Naive thymus-derived CD4-positive, alpha-beta T cell (primary cell): Measurements from ENCODE around the gene DPH5. TPM values are rescaled to one million over a fixed set of nuclear protein-coding genes. Genes with fewer than 3 reads are reported as not detected.

Source experiments
- ATAC-seq: fragments of 150-1000 bp; cut with Tn5 transposase; 2 replicates; pipeline ENCODE4 v1.10.0; 2021; ENCODE audit warnings: mild to moderate bottlenecking, moderate library complexity
- CTCF ChIA-PET: fragments of 350-600 bp; sonication (Branson Sonifier 250); formaldehyde crosslinking; loops from one replicate; lab custom pipeline; 2021; ENCODE audit warnings: antibody characterized with exemption; lab: Charles Lee
- POLR2A ChIA-PET: fragments of 350-600 bp; sonication (Branson Sonifier 250); formaldehyde crosslinking; loops from one replicate; lab custom pipeline; 2021; ENCODE audit warnings: antibody characterized with exemption, inconsistent platforms; lab: Charles Lee
- DNase-seq, 9 donors: peaks; one replicate each; pipeline versions ENCODE4 v3.0.0 to v3.0.0-alpha.2; 2020 to 2022; ENCODE audit warnings: mixed read lengths in 1 of 9
- H3K27ac ChIP-seq: one replicate; pipeline ENCODE4 v1.7.0; 2013; ENCODE audit warnings: mild to moderate bottlenecking, low read depth, low read length, moderate library complexity
- H3K27me3 ChIP-seq, 2 donors: one replicate each; pipeline ENCODE4 v1.7.0; 2013; ENCODE audit warnings: low read length in 2 of 2, mild to moderate bottlenecking in 2 of 2, moderate library complexity in 2 of 2; ENCODE audit not compliant: control insufficient read depth in 2 of 2, insufficient read depth in 2 of 2
- H3K36me3 ChIP-seq, 3 experiments: 1 replicate in 2 of 3; 2 replicates in 1 of 3; pipeline ENCODE4 v1.7.0; 2013; ENCODE audit warnings: low read length in 3 of 3, mild to moderate bottlenecking in 3 of 3, moderate library complexity in 1 of 3; ENCODE audit not compliant: insufficient read depth in 3 of 3, control insufficient read depth in 2 of 3
- H3K4me1 ChIP-seq, 2 donors: one replicate each; pipeline ENCODE4 v1.7.0; 2013; ENCODE audit warnings: low read length in 2 of 2, mild to moderate bottlenecking in 2 of 2, moderate library complexity in 1 of 2; ENCODE audit not compliant: control insufficient read depth in 2 of 2, insufficient read depth in 2 of 2
- H3K4me3 ChIP-seq: 2 replicates; pipeline ENCODE4 v1.7.0; 2013; ENCODE audit warnings: mild to moderate bottlenecking, low read length
- H3K9me3 ChIP-seq, 3 experiments: 1 replicate in 2 of 3; 2 replicates in 1 of 3; pipeline ENCODE4 v1.7.0; 2013; ENCODE audit warnings: low read length in 3 of 3; ENCODE audit not compliant: control insufficient read depth in 2 of 3
- H3K27ac Mint-ChIP-seq, 9 donors: one replicate each; pipeline ENCODE4 v1.8.0; 2020 to 2022; ENCODE audit warnings: mixed read lengths in 9 of 9, mild to moderate bottlenecking in 8 of 9, moderate library complexity in 5 of 9, inconsistent platforms in 2 of 9
- H3K27me3 Mint-ChIP-seq, 5 donors: one replicate each; pipeline ENCODE4 v1.8.0; 2021 to 2022; ENCODE audit warnings: mixed read lengths in 5 of 5, mild to moderate bottlenecking in 1 of 5
- H3K36me3 Mint-ChIP-seq, 5 donors: one replicate each; pipeline ENCODE4 v1.8.0; 2020 to 2022; ENCODE audit warnings: mixed read lengths in 5 of 5, mild to moderate bottlenecking in 3 of 5, inconsistent platforms in 1 of 5
- H3K4me1 Mint-ChIP-seq, 7 donors: one replicate each; pipeline ENCODE4 v1.8.0; 2020 to 2022; ENCODE audit warnings: mixed read lengths in 7 of 7, mild to moderate bottlenecking in 3 of 7, inconsistent platforms in 1 of 7
- H3K4me3 Mint-ChIP-seq, 10 donors: one replicate each; pipeline ENCODE4 v1.8.0; 2020 to 2022; ENCODE audit warnings: mild to moderate bottlenecking in 10 of 10, mixed read lengths in 10 of 10, moderate library complexity in 6 of 10, inconsistent platforms in 2 of 10
- H3K9me3 Mint-ChIP-seq, 11 donors: one replicate each; pipeline ENCODE4 v1.8.0; 2020 to 2022; ENCODE audit warnings: mixed read lengths in 11 of 11, mild to moderate bottlenecking in 4 of 11, inconsistent platforms in 1 of 11, moderate library complexity in 1 of 11
- intact Hi-C, 2 donors: fragments of 100-400 bp; cut with micrococcal nuclease; formaldehyde crosslinking; loops; one replicate each; pipeline ENCODE4 v1.15.1; 2023
- polyA plus RNA-seq, 2 donors: library from polyadenylated mRNA; unstranded; fragments of 300-500 nt; fragmentation: Illumina TruSeq; gene quantifications; one replicate each; pipeline ENCODE4 v1.2.3, GENCODE V29; 2021
- total RNA-seq, 6 experiments: library from RNA in 5 of 6; stranded (reverse) in 5 of 6; gene quantifications; 1 replicate in 5 of 6; 2 replicates in 1 of 6; pipeline ENCODE4 v1.2.3 and lab custom pipeline; 2021 to 2026

Gene DPH5
- total and polyA plus RNA-seq, 7 experiments from 2014 or later, result 26.3 to 72.2 (median 53.7) TPM

GRCh38 chr1:101030881-101031280 is 5.3 kb upstream of the DPH5 start:
- Histone ChIP-seq H3K36me3 (peaks cover 0 to 1% (median 0%) of the 10 kb centered on the region in 3 experiments), H3K27ac (no peak overlapping the region), H3K4me1 (peaks cover 14 to 32% of the 10 kb centered on the region in 2 donors), H3K4me3 (no peak overlapping the region), H3K27me3 (no peaks in the 10 kb centered on the region), H3K9me3 (no peaks in the 10 kb centered on the region)
- ATAC-seq (no peak), DNase-seq (no peak)
- peaks cover 32 to 89% (median 68%) of the 10 kb centered on the region in 7 donors for H3K4me1 Mint-ChIP-seq
- ChIA-PET CTCF (interaction anchor here (1.3 kb wide), 1 partner anchor 11 kb away, joined by 4 read pairs; no protein-coding TSS in a partner anchor), POLR2A (interaction anchor here (1.0 to 2.0 kb wide), 3 partner anchors 8 to 81 kb away, joined by 4 to 7 read pairs (median 6); no protein-coding TSS in a partner anchor)
- peaks cover 0 to 48% (median 22%) of the 10 kb centered on the region in 5 donors for H3K36me3 Mint-ChIP-seq
- H3K9me3 Mint-ChIP-seq, result peaks cover 0 to 7% (median 0%) of the 10 kb centered on the region in 11 donors
- peak overlapping the region in 2 of 9 donors; percentile 56 to 62 for H3K27ac Mint-ChIP-seq
- no peaks in the 10 kb centered on the region for H3K27me3 Mint-ChIP-seq
- intact Hi-C loops, result no loop called here
- H3K4me3 Mint-ChIP-seq, result peak overlapping the region in 2 of 10 donors; percentile 1 to 40

GRCh38 chr1:101029184-101029583 is 3.6 kb upstream of the DPH5 start:
- Histone ChIP-seq H3K27me3 (no peaks in the 10 kb centered on the region), H3K9me3 (no peaks in the 10 kb centered on the region), H3K4me3 (no peak overlapping the region), H3K36me3 (peaks cover 0 to 4% (median 0%) of the 10 kb centered on the region in 3 experiments), H3K4me1 (peaks cover 14 to 42% of the 10 kb centered on the region in 2 donors), H3K27ac (no peak overlapping the region)
- POLR2A ChIA-PET, result interaction anchor here (1.2 to 1.4 kb wide), 3 partner anchors 12 to 41 kb away, joined by 3 to 4 read pairs (median 3); no protein-coding TSS in a partner anchor
- Mint-ChIP-seq H3K27me3 (no peaks in the 10 kb centered on the region), H3K4me1 (peaks cover 32 to 89% (median 66%) of the 10 kb centered on the region in 7 donors), H3K4me3 (peak overlapping the region in 8 of 10 donors; percentile 3 to 91 (median 50)), H3K27ac (peak overlapping the region in 3 of 9 donors; percentile 4 to 60 (median 19)), H3K9me3 (peaks cover 0 to 7% (median 0%) of the 10 kb centered on the region in 11 donors), H3K36me3 (peaks cover 0 to 43% (median 22%) of the 10 kb centered on the region in 5 donors)
- DNase-seq, result no peak
- no peak for ATAC-seq
- intact Hi-C loops, result loop anchor here (2.0 to 10.0 kb wide), 7 partner anchors 14 to 328 kb away; no protein-coding TSS in a partner anchor
- CTCF ChIA-PET, result no interaction called here

GRCh38 chr1:101028466-101028865 is 2.9 kb upstream of the DPH5 start:
- CTCF ChIA-PET, result interaction anchor here (1.0 kb wide), 1 partner anchor 16 kb away, joined by 3 read pairs; no protein-coding TSS in a partner anchor
- POLR2A ChIA-PET, result interaction anchor here (0.6 to 1.4 kb wide), 4 partner anchors 12 to 84 kb away, joined by 3 to 4 read pairs (median 3); no protein-coding TSS in a partner anchor

GRCh38 chr1:101027194-101027772 is 1.7 kb upstream of the DPH5 start:
- peaks cover 0 to 4% (median 0%) of the 10 kb centered on the region in 3 experiments for H3K36me3 ChIP-seq
- no peaks in the 10 kb centered on the region for H3K27me3 ChIP-seq
- ATAC-seq, result no peak
- peak overlapping the region; percentile 85 for H3K4me3 ChIP-seq
- H3K4me1 ChIP-seq, result peaks cover 14 to 44% of the 10 kb centered on the region in 2 donors
- peak overlapping the region in 7 of 9 donors; percentile 3 to 99 (median 28) for H3K27ac Mint-ChIP-seq
- H3K27ac ChIP-seq, result no peak overlapping the region
- peaks cover 37 to 95% (median 72%) of the 10 kb centered on the region in 7 donors for H3K4me1 Mint-ChIP-seq
- H3K27me3 Mint-ChIP-seq, result no peaks in the 10 kb centered on the region
- peak overlapping the region; percentile 55 to 97 (median 90) for H3K4me3 Mint-ChIP-seq
- intact Hi-C loops, result loop anchor here (2.0 to 10.0 kb wide), 7 partner anchors 35 to 330 kb away; no protein-coding TSS in a partner anchor
- CTCF ChIA-PET, result no interaction called here
- H3K9me3 Mint-ChIP-seq, result peaks cover 0 to 3% (median 0%) of the 10 kb centered on the region in 11 donors
- POLR2A ChIA-PET, result interaction anchor here (0.6 to 1.2 kb wide), 5 partner anchors 16 to 211 kb away, joined by 3 to 4 read pairs (median 4); no protein-coding TSS in a partner anchor
- DNase-seq, result no peak
- no peaks in the 10 kb centered on the region for H3K9me3 ChIP-seq
- peaks cover 3 to 41% (median 22%) of the 10 kb centered on the region in 5 donors for H3K36me3 Mint-ChIP-seq

More at GRCh38 chr1:101028466-101028865, 2.9 kb upstream of the DPH5 start:
- Histone ChIP-seq H3K4me3 (no peak overlapping the region), H3K27ac (no peak overlapping the region), H3K9me3 (no peaks in the 10 kb centered on the region), H3K27me3 (no peaks in the 10 kb centered on the region), H3K36me3 (peaks cover 0 to 4% (median 0%) of the 10 kb centered on the region in 3 experiments), H3K4me1 (peaks cover 14 to 44% of the 10 kb centered on the region in 2 donors)
- H3K9me3 Mint-ChIP-seq, result peaks cover 0 to 7% (median 0%) of the 10 kb centered on the region in 11 donors
- H3K4me3 Mint-ChIP-seq, result peak overlapping the region in 6 of 10 donors; percentile 21 to 91 (median 50)
- intact Hi-C loops, result loop anchor here (2.0 to 10.0 kb wide), 7 partner anchors 14 to 329 kb away; no protein-coding TSS in a partner anchor
- DNase-seq (no peak), ATAC-seq (no peak)
- H3K27me3 Mint-ChIP-seq, result no peaks in the 10 kb centered on the region
- peaks cover 0 to 43% (median 22%) of the 10 kb centered on the region in 5 donors for H3K36me3 Mint-ChIP-seq
- H3K27ac Mint-ChIP-seq, result peak overlapping the region in 2 of 9 donors; percentile 4 to 19
- peaks cover 35 to 89% (median 67%) of the 10 kb centered on the region in 7 donors for H3K4me1 Mint-ChIP-seq

GRCh38 chr1:101026430-101026788 is 825 bp upstream of the DPH5 start:
- peaks cover 7 to 43% (median 22%) of the 10 kb centered on the region in 5 donors for H3K36me3 Mint-ChIP-seq
- intact Hi-C loops, result loop anchor here (1.0 to 10.0 kb wide), 11 partner anchors 9 to 331 kb away; no protein-coding TSS in a partner anchor
- POLR2A ChIA-PET, result interaction anchor here (0.6 to 3.9 kb wide), 16 partner anchors 10 to 262 kb away, joined by 3 to 15 read pairs (median 4); no protein-coding TSS in a partner anchor
- peak overlapping the region; percentile 89 to 97 (median 94) for H3K4me3 Mint-ChIP-seq
- H3K27me3 Mint-ChIP-seq, result no peaks in the 10 kb centered on the region
- peak overlapping the region; percentile 92 to 100 (median 98) for H3K27ac Mint-ChIP-seq
- Histone ChIP-seq H3K9me3 (no peaks in the 10 kb centered on the region), H3K36me3 (peaks cover 0 to 4% (median 0%) of the 10 kb centered on the region in 3 experiments), H3K27ac (peak overlapping the region; percentile 88), H3K4me3 (peak overlapping the region; percentile 85), H3K27me3 (no peaks in the 10 kb centered on the region), H3K4me1 (peaks cover 14 to 44% of the 10 kb centered on the region in 2 donors)
- no peak for ATAC-seq
- peak in 1 of 9 donors; percentile 9 for DNase-seq
- H3K9me3 Mint-ChIP-seq, result peaks cover 0 to 3% (median 0%) of the 10 kb centered on the region in 11 donors
- peaks cover 42 to 95% (median 78%) of the 10 kb centered on the region in 7 donors for H3K4me1 Mint-ChIP-seq
- CTCF ChIA-PET, result interaction anchor here (0.6 kb wide), 1 partner anchor 583 kb away, joined by 3 read pairs; no protein-coding TSS in a partner anchor

GRCh38 chr1:101025283-101025656 is 314 bp downstream of the DPH5 start:
- H3K36me3 Mint-ChIP-seq, result peaks cover 15 to 44% (median 27%) of the 10 kb centered on the region in 5 donors
- POLR2A ChIA-PET, result interaction anchor here (0.6 to 3.9 kb wide), 14 partner anchors 11 to 263 kb away, joined by 3 to 15 read pairs (median 4); no protein-coding TSS in a partner anchor
- ATAC-seq, result peak; percentile 40

More at GRCh38 chr1:101025283-101025656, 314 bp downstream of the DPH5 start:
- peak overlapping the region; percentile 85 for H3K4me3 ChIP-seq
- CTCF ChIA-PET, result interaction anchor here (0.8 to 1.6 kb wide), 2 partner anchors 98 to 263 kb away, joined by 3 to 4 read pairs; no protein-coding TSS in a partner anchor
- peaks cover 46 to 97% (median 83%) of the 10 kb centered on the region in 7 donors for H3K4me1 Mint-ChIP-seq
- no peaks in the 10 kb centered on the region for H3K27me3 ChIP-seq
- H3K4me3 Mint-ChIP-seq, result peak overlapping the region; percentile 89 to 97 (median 94)
- H3K9me3 ChIP-seq, result no peaks in the 10 kb centered on the region
- no peaks in the 10 kb centered on the region for H3K27me3 Mint-ChIP-seq
- intact Hi-C loops, result loop anchor here (1.0 to 10.0 kb wide), 13 partner anchors 18 to 332 kb away; partner anchors contain the start of gene SLC30A7 (in 1 of the 2)
- peaks cover 0 to 2% (median 0%) of the 10 kb centered on the region in 11 donors for H3K9me3 Mint-ChIP-seq
- peaks cover 14 to 44% of the 10 kb centered on the region in 2 donors for H3K4me1 ChIP-seq
- H3K27ac Mint-ChIP-seq, result peak overlapping the region; percentile 92 to 100 (median 98)
- H3K27ac ChIP-seq, result peak overlapping the region; percentile 88
- peaks cover 0 to 8% (median 0%) of the 10 kb centered on the region in 3 experiments for H3K36me3 ChIP-seq
- peak in 1 of 9 donors; percentile 31 for DNase-seq
